Measurements from ENCODE around the gene HSPA12A.
A peak's percentile ranks its signal among the peaks of the same experiment; 100 is the strongest.

HSPA12A gene

DNA sequence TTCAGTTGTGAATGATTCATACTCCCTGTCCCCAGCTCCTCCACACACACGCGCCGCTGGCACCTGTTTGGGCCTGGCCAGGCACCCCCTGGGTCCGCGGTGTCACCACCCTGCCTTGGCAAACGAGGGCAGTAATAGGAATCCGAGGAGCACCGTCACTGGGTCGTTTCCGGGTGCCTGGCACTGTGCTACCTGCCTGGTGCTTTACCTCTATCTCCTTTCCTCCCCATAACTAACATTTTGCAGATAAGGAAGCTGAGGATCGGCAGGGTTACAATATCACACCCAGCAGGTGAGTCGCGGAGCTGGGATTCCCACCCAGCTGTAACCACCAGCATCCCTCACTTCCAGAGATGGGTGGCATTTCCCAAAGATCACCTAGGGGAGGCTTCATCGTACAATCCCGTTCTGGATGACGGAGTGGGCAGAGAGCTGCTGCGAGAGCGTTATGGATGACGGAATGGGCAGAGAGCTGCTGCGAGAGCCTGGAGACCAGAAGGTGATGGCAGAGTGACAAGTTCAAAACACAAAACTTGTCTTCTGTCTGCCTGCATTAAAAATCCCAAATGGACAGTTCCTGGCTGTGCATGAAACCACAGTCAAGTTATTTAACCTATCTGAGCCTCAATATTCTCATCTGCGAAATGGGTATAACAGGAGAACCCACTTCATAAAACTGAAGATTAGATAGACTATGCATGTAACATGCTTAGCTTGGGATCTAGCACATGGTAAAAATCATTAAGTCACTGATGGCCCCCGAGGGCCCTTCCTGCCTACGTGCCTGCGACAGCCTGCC is 1.1 kb upstream of the HSPA12A start:
- Mint-ChIP-seq H3K36me3 (no peaks in the 10 kb centered on the region), H3K27ac (no peak overlapping the region), H3K27me3 (peaks cover 35% of the 10 kb centered on the region), H3K4me3 (peak overlapping the region; percentile 79), H3K4me1 (peaks cover 4% of the 10 kb centered on the region), H3K9me3 (no peaks in the 10 kb centered on the region)
- DNase-seq (ENCODE audit: low spot score in 2 of 2) (no peak), ATAC-seq (ENCODE audit: low read depth) (no peak)

GRCh38 chr10:116741391-116742351 is 695 bp downstream of the HSPA12A start:
- ATAC-seq (ENCODE audit: low read depth) (peak; percentile 11), DNase-seq (ENCODE audit: low spot score in 2 of 2) (no peak)
- Mint-ChIP-seq H3K36me3 (no peaks in the 10 kb centered on the region), H3K4me1 (peaks cover 4% of the 10 kb centered on the region), H3K9me3 (no peaks in the 10 kb centered on the region), H3K27me3 (peaks cover 33% of the 10 kb centered on the region), H3K27ac (no peak overlapping the region), H3K4me3 (peak overlapping the region; percentile 51)

DNA sequence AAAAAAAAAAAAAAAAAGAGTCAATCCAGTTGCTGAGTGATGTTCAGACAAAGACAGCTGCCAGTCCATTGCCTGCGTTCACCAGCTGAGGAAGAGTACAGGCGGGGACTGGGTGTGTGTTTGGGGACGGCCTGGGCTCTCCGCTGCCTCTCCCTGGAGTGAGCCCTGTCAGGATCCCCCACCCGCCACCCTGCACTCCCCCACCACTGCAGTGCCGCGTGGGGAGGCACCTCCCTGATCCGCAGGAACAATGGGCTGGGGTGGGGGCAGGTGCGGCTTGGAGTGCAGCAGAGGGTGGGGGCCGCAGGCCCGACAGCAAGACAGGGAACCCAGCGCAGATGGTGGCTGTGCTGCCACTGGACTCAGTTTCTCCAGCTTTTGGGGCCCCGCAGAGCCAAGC is 1.4 kb downstream of the HSPA12A start:
- peaks cover 33% of the 10 kb centered on the region for H3K27me3 Mint-ChIP-seq
- DNase-seq (ENCODE audit: low spot score in 2 of 2) (no peak), ATAC-seq (ENCODE audit: low read depth) (no peak)
- H3K36me3 Mint-ChIP-seq = no peaks in the 10 kb centered on the region
- H3K27ac Mint-ChIP-seq = no peak overlapping the region
- peaks cover 4% of the 10 kb centered on the region for H3K4me1 Mint-ChIP-seq
- peak overlapping the region; percentile 41 for H3K4me3 Mint-ChIP-seq
- H3K9me3 Mint-ChIP-seq = no peaks in the 10 kb centered on the region

GRCh38 chr10:116738339-116738738 is 4.0 kb downstream of the HSPA12A start:
- H3K27me3 Mint-ChIP-seq = peaks cover 18% of the 10 kb centered on the region
- no peak for ATAC-seq (ENCODE audit: low read depth)

GRCh38 chr10:116737627-116738327 is 4.6 kb downstream of the HSPA12A start:
- Mint-ChIP-seq H3K27ac (no peak overlapping the region), H3K4me3 (no peak overlapping the region), H3K27me3 (peaks cover 15% of the 10 kb centered on the region), H3K36me3 (no peaks in the 10 kb centered on the region), H3K9me3 (no peaks in the 10 kb centered on the region), H3K4me1 (no peaks in the 10 kb centered on the region)
- DNase-seq (ENCODE audit: low spot score in 2 of 2) (no peak), ATAC-seq (ENCODE audit: low read depth) (no peak)

More at GRCh38 chr10:116738339-116738738, 4.0 kb downstream of the HSPA12A start:
- peaks cover 2% of the 10 kb centered on the region for H3K4me1 Mint-ChIP-seq
- no peaks in the 10 kb centered on the region for H3K9me3 Mint-ChIP-seq
- no peak overlapping the region for H3K4me3 Mint-ChIP-seq
- no peak for DNase-seq (ENCODE audit: low spot score in 2 of 2)
- no peak overlapping the region for H3K27ac Mint-ChIP-seq
- H3K36me3 Mint-ChIP-seq = no peaks in the 10 kb centered on the region

DNA sequence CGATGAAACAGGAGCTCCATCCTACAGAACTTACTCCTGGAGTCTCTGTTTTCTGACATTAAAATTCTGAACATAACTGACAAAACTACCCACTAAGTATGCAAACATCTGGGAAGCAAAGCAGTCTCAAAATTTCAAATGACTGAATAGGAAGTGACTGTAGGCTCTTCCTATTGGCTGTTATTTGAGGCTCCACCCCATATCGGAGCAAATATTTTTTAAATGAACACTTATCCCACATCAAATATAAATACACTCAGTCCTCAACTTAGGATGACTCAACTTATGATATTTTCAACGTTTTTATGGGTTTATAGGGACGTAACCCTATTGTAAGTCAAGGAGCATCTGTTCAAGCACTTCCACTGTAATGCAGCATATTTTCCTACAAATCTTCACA is 8.8 kb downstream of the HSPA12A start:
- no peak overlapping the region for H3K4me3 Mint-ChIP-seq
- no peaks in the 10 kb centered on the region for H3K36me3 Mint-ChIP-seq
- no peaks in the 10 kb centered on the region for H3K4me1 Mint-ChIP-seq
- H3K27me3 Mint-ChIP-seq = peaks cover 2% of the 10 kb centered on the region
- no peak for ATAC-seq (ENCODE audit: low read depth)
- no peaks in the 10 kb centered on the region for H3K9me3 Mint-ChIP-seq
- H3K27ac Mint-ChIP-seq = no peak overlapping the region
- no peak for DNase-seq (ENCODE audit: low spot score in 2 of 2)

- Mint-ChIP-seq H3K36me3 (no peaks in the 10 kb centered on the region), H3K9me3 (no peaks in the 10 kb centered on the region), H3K4me3 (no peak overlapping the region), H3K4me1 (no peaks in the 10 kb centered on the region), H3K27me3 (peaks cover 2% of the 10 kb centered on the region), H3K27ac (no peak overlapping the region)
- ATAC-seq (ENCODE audit: low read depth) = no peak
- no peak for DNase-seq (ENCODE audit: low spot score in 2 of 2)
Observed at GRCh38 chr10:116732573-116732972, 9.8 kb downstream of the HSPA12A start.

DNA sequence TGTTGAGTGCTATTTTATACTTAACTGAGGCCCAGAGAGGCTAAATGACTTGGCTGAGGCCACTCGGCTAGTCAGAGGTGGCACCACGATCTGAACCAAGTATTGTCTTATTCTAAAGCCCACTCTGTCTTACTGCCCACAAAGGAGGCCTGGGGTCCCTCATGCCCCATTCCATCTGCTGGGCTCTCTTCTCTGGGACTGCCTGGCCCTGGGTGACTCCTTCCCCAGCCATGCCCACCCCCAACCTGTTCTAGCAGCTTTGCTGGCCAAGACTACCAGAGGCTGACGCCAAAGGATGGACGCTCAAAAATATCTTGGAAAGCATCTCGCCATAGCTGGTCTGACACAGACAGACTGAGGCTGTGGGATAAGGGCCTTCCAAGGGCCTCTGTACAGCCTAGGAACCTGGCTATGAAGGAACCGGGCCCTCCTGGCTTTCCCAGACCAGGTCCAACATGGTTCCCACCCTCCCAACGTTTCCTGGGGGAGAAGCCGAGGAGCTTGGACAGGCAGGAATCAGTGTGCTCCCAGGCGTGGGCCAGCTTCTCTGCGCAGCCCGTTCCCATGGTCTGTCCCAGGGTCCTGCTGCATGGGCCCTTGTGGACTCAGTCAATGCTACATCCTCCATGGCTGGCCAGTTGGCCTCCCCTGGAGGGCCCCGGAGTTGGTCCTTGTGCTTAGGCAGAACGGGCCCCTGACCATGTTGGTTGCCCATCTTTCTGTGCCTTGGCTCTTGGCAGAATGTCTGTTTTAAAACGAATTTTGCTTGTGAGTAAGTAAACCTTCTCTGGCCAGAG is 11.7 kb downstream of the HSPA12A start:
- H3K4me1 Mint-ChIP-seq = no peaks in the 10 kb centered on the region
- ATAC-seq (ENCODE audit: low read depth) = no peak
- DNase-seq (ENCODE audit: low spot score in 2 of 2) = no peak
- no peak overlapping the region for H3K4me3 Mint-ChIP-seq
- H3K27ac Mint-ChIP-seq = no peak overlapping the region
- H3K36me3 Mint-ChIP-seq = no peaks in the 10 kb centered on the region
- no peaks in the 10 kb centered on the region for H3K9me3 Mint-ChIP-seq
- H3K27me3 Mint-ChIP-seq = no peaks in the 10 kb centered on the region

GRCh38 chr10:116729243-116729642 is 13.1 kb downstream of the HSPA12A start:
- no peak overlapping the region for H3K4me3 Mint-ChIP-seq
- H3K27ac Mint-ChIP-seq = no peak overlapping the region
- no peaks in the 10 kb centered on the region for H3K36me3 Mint-ChIP-seq
- no peaks in the 10 kb centered on the region for H3K9me3 Mint-ChIP-seq
- no peaks in the 10 kb centered on the region for H3K4me1 Mint-ChIP-seq
- ATAC-seq (ENCODE audit: low read depth) = no peak
- H3K27me3 Mint-ChIP-seq = no peaks in the 10 kb centered on the region
- DNase-seq (ENCODE audit: low spot score in 2 of 2) = no peak

DNA sequence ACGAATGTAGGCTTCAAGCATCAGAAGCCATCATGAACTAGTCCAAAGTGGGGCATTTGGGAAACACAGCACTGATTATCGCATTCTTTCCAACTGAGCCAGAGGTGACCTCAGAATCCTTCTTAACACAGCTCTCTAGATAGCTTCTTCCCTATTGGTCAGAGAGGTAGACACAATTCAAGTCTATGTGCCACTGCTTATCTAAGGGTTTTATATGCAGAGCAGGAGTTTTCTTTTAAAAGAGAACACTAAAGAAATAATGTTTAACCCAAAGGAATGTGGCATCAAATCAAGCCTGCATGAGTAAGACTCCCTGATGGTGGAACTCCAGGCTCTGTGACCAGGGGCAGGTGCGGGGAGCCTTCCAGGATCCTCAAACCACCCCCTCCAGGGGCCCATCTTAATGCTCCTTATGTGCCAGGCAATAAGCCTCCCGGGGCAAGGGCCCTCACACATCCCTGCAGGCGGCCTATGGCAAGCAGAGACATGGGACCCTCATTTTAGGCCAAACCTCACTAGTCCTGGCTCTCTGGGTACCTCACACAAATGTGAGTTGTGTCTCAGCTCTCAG is 13.8 kb downstream of the HSPA12A start:
- ATAC-seq (ENCODE audit: low read depth) (no peak), DNase-seq (ENCODE audit: low spot score in 2 of 2) (no peak)
- Mint-ChIP-seq H3K27ac (no peak overlapping the region), H3K9me3 (no peaks in the 10 kb centered on the region), H3K4me1 (no peaks in the 10 kb centered on the region), H3K36me3 (no peaks in the 10 kb centered on the region), H3K4me3 (no peak overlapping the region), H3K27me3 (no peaks in the 10 kb centered on the region)

- no peak overlapping the region for H3K4me3 Mint-ChIP-seq
- H3K36me3 Mint-ChIP-seq = no peaks in the 10 kb centered on the region
- H3K9me3 Mint-ChIP-seq = no peaks in the 10 kb centered on the region
- no peak overlapping the region for H3K27ac Mint-ChIP-seq
- DNase-seq (ENCODE audit: low spot score in 2 of 2) = no peak
- H3K27me3 Mint-ChIP-seq = no peaks in the 10 kb centered on the region
- no peaks in the 10 kb centered on the region for H3K4me1 Mint-ChIP-seq
- no peak for ATAC-seq (ENCODE audit: low read depth)
Observed at GRCh38 chr10:116723428-116724281, 18.7 kb downstream of the HSPA12A start.

DNA sequence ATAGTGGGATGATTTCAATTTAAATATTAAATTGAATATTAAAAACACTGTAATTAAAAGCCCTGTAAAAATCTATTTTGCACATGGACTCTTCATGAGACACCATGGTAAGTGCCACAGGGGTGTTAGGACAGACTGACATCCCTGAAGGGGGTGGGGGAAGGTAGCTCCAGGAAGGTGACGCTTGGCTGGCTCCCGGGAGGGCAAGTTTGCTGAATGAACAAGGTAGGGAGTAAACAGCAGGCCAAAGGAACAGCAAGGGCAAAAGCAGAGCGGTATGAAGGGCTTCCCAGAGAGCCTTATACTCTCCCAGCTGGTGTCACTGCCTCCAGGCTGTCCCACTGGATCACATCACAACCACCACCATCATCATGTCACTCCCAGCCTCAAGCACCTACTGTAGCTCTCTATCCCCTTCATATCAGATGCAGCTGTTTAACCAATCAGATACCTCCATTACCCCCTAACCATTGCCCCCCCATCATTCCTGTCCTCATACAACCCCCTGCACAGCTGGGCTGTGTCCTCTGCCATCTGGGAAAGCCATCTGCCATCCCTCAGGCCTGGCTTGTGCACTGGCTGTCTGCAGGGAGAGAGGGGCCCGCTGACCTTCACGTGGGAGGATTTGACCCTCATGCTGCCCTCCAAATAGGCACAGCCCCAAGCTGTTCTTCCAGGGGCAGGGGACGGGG is 19.5 kb downstream of the HSPA12A start:
- Mint-ChIP-seq H3K4me3 (no peak overlapping the region), H3K9me3 (no peaks in the 10 kb centered on the region), H3K27ac (no peak overlapping the region), H3K4me1 (no peaks in the 10 kb centered on the region), H3K27me3 (no peaks in the 10 kb centered on the region), H3K36me3 (no peaks in the 10 kb centered on the region)
- DNase-seq (ENCODE audit: low spot score in 2 of 2) (no peak), ATAC-seq (ENCODE audit: low read depth) (no peak)

All from memory B cell (primary cell).